NOMO-1 (cell line): ENCODE data around the gene GRIN1.

ENCODE experiments used
- DNase-seq, 2 experiments: peaks; one replicate each; lab custom pipeline; 2025; ENCODE audit not compliant: unreplicated experiment in 2 of 2; lab: John Stamatoyannopoulos, UW

GRIN1 gene

DNA sequence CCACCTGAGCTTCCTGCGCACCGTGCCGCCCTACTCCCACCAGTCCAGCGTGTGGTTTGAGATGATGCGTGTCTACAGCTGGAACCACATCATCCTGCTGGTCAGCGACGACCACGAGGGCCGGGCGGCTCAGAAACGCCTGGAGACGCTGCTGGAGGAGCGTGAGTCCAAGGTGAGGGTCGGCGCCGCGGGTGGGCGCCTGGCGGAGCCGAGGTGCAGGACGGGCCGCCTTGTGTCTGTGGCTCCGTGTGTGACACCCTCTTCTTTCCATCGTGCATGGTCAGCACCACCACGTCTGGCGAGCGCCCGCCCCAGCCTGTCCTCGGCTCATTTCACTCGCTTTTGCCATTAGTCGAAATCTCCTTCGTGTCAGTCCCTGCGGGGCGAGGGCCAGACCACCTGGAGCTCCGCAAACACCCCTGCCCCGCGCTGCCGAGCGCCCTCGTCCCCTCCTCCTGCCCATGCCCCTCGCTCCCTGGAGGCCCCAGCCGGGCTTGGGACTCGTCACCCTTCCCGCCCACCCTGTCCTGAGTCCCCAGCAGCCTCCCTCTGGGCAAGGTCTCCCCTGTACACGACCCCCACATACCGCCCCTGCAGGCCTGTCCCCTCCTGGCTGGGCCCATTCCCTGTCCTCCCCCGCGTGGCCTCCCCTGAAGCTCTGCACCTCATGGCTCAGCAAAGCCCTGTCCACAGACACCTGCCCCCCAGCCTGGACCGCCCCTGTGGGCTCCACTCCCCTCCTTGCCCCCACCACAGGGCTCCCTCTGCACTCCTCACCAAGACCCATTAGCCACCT, 7.0 kb downstream of the GRIN1 start:
- no peak for DNase-seq

DNA sequence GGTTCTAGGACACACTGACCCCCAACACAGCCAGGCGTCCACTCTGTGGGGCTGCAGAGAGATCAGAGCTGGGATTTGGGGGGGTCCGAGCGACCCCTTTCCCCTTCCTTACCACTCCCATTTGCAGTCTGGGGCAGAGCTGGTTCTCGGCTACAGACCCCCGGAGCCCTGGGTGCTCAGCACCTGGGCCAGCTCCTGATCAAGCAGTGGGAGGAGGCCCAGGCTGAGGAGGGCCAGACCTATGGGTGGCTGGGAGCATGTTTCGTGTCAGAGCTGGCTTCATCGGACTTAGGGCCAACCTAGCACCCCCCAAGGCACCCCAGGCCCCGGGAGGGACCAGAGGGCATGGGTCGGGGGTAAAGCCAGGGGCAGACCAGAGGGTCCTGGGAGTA, 7.6 kb downstream of the GRIN1 start:
- no peak for DNase-seq

GRCh38 chr9:137147091-137147792, 8.3 kb downstream of the GRIN1 start:
- no peak for DNase-seq

DNA sequence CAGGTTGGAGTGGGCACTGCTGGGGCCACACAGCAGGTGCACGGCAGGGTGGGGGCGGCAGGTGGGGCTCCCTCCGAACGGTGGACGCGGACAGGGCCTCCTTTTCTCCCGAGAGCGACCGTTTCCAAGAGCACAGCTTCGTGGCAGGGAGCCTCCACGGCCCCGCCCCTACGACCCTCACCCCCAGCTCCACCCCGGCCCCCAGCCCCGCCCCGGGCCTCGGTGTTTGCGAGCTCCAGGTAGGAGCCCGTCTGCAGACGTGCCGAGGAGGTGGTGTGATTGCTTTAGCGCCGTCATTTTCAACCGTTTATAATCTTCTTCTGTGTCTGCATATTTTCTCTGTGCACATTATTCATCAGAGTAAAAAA, 8.8 kb downstream of the GRIN1 start:
- DNase-seq = peak in 1 of 2 experiments; percentile 62

- no peak for DNase-seq
These were observed 9.3 kb downstream of the GRIN1 start for GRCh38 chr9:137148242-137148641.

DNA sequence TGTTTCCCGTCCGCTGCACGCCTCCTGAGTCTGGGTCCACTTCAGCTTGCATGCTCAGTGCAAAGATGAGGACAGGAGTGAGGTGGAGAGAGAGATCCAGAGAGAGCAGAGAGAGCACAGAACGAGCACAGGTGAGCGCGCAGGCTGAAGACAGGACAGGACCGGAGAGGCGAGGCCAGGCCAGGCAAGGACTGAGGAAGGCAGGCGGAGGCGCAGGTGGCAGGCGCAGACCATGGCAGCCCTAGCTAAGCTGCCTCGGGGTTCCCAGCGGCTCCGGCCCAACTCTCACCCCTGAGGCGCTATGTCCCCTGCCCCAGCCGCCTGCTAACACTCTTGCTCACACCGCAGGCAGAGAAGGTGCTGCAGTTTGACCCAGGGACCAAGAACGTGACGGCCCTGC, 9.7 kb downstream of the GRIN1 start:
- no peak for DNase-seq

DNA sequence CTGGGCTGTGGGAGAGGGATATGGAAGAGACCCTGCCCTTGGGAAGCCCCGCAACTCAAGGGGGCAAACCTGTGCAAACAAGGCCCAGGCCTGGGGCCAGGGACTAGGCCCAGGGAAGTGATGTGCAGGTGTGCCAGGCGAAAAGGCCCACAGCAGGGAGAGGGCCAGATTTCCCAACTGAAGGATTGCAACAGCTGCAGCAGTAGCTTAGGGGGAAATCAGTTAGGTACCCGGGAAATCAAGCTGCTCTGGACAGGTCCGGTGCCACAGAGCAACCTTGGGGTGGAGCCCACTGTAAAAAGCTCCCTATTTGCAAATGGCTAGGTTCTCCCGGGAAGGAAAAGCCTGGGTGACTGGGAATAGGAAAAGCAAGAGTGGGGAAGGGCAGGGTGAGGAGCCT, 10.4 kb downstream of the GRIN1 start:
- no peak for DNase-seq

- peak in 1 of 2 experiments; percentile 57 for DNase-seq
These were observed 11.1 kb downstream of the GRIN1 start for GRCh38 chr9:137149942-137150616.

- peak; percentile 57 to 63 for DNase-seq
These were observed 11.9 kb downstream of the GRIN1 start for GRCh38 chr9:137150617-137151457.

DNA sequence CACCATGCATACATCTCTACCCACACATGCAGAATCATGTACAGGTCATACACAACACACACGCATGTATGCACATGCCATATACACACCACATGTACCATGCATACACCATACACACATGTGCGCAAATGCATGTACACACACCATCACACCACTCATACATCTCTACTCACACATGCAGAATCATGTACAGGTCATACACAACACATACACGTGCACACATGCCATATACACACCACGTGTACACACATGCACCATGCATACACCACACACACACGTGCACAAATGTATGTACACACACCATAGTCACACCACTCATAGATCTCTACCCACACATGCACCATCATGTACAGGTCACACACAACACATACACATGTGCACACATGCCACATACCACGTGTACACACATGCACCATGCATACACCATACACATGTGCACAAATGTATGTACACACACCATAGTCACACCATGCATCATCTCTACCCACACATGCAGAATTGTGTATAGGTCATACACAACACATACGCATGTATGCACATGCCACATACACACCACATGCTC, 14.0 kb downstream of the GRIN1 start:
- DNase-seq = no peak

DNA sequence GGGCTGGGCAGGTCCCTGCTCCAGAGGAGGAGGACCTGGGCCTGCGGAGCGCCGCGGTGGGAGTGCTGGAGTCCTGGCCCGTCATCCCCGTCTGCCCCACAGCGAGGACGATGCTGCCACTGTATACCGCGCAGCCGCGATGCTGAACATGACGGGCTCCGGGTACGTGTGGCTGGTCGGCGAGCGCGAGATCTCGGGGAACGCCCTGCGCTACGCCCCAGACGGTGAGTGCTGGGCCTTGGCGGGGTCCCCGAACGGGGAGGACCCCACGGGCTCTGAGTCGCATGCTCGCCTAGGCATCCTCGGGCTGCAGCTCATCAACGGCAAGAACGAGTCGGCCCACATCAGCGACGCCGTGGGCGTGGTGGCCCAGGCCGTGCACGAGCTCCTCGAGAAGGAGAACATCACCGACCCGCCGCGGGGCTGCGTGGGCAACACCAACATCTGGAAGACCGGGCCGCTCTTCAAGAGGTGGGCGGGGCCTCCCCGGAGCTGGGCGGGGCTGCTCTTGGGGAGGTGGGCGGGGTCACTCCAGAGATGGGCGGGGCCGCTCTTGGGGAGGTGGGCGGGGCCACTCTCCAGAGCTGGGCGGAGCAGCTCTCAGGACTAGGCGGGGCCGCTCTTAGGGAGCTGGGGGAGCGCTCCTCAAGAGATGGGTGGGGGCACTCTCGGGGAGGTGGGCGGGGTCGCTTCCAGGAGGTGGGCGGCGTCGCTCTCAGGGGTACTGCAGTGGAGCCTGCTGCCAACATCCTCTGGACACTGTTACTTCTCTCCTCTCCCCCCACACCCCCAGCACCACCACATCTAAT, 17.8 kb downstream of the GRIN1 start:
- DNase-seq = no peak

DNA sequence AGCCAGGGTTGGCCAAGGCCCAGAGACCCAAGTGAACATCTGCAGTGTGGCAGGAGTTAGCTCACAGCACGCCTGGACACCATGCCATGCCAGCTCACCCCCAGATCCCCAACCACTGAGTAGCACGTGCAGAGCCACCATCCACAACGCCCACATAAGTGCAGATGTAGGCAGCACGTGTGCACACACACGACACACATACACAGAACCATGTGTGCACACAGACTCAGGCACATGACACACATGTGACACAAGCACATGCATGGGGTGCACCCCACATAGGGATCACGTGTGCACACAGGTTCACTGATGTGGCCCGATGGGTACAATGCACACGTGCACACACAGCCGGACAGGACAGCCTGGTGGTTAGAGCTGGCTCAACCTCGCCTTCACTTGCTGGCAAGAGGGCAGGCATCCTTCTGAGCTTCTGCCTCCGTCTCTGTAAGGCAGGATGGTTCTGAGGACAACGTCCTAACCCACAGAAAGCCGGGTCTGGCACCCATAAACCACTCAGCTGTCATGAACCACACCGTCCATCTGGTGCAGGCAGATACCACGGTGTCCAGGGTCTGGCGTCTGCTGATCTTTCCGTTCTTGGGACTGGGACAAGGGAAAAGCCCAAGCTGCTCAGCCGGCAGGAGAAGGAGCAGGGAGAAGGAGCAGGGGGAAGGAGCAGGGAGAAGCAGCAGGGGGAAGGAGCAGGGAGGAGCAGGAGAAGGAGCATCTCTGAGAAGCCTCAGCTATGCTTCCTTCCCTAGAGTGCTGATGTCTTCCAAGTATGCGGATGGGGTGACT, 18.9 kb downstream of the GRIN1 start:
- no peak for DNase-seq

- no peak for DNase-seq
These were observed 19.7 kb downstream of the GRIN1 start for GRCh38 chr9:137158625-137159024.

- no peak for DNase-seq
These were observed 20.4 kb downstream of the GRIN1 start for GRCh38 chr9:137159105-137160053.

DNA sequence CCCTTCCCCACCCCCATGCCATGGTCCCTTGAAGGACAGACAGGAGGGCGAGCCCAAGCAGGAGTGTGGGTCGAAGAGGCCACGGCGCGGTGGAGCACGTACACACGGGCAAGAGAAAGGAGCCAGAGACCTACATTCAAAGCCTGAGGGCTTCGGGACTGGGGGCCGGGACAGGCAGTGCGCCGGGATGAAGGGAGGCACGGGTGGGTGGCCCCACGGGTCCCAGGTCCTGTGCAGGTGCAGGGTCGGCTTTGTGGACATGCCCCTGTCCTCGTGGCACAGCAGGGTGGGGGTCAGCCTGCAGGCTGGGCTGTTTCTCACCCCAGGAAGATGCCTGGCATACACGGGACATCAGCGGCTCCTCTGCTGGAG, 21.1 kb downstream of the GRIN1 start:
- DNase-seq = no peak

GRCh38 chr9:137160716-137161557, 22.0 kb downstream of the GRIN1 start:
- DNase-seq = no peak
